ENCODE results near the gene VWA1.
"Not testable (repeated sequence)": the region's sequence is repeated elsewhere in the genome, so short reads cannot be mapped to it uniquely, and the experiment has no call there.

VWA1 gene

DNA sequence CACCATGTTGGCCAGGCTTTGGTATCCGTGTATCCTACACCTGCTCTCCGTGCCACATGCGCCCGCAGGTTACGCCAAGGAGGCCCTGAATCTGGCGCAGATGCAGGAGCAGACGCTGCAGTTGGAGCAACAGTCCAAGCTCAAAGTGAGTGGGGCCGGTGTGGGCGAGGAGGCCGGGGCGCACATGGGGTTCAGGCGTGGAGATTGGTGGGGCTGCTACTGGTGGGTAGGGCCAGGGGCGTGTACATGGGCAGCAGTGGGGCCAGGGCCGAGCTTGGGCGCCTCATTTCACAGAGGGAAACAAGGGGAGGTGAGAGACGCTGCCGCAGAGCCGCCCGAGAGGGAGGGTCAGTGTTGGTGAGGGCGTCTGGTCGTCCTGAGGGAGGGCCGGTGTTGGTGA, 41.7 kb downstream of the VWA1 start:
- peaks cover 4 to 5% of the 10 kb centered on the region in 2 experiments for H3K4me1 ChIP-seq (ENCODE audit: control insufficient read depth in 1 of 2, insufficient read depth in 1 of 2, low read depth in 1 of 2, low read length in 1 of 2)
- H3K27ac ChIP-seq, result no peak overlapping the region
- no peak overlapping the region for H3K4me3 ChIP-seq (ENCODE audit: low read depth in 1 of 2, low read length in 1 of 2)
- H3K9me3 ChIP-seq, result no peaks in the 10 kb centered on the region
- TF ChIP-seq, protein P1, sequence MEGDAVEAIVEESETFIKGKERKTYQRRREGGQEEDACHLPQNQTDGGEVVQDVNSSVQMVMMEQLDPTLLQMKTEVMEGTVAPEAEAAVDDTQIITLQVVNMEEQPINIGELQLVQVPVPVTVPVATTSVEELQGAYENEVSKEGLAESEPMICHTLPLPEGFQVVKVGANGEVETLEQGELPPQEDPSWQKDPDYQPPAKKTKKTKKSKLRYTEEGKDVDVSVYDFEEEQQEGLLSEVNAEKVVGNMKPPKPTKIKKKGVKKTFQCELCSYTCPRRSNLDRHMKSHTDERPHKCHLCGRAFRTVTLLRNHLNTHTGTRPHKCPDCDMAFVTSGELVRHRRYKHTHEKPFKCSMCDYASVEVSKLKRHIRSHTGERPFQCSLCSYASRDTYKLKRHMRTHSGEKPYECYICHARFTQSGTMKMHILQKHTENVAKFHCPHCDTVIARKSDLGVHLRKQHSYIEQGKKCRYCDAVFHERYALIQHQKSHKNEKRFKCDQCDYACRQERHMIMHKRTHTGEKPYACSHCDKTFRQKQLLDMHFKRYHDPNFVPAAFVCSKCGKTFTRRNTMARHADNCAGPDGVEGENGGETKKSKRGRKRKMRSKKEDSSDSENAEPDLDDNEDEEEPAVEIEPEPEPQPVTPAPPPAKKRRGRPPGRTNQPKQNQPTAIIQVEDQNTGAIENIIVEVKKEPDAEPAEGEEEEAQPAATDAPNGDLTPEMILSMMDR (IDR thresholded peaks at IDR 0.05), result no peak
- H3K27me3 ChIP-seq, result no peaks in the 10 kb centered on the region
- H3K36me3 ChIP-seq, result peaks cover 22% of the 10 kb centered on the region

DNA sequence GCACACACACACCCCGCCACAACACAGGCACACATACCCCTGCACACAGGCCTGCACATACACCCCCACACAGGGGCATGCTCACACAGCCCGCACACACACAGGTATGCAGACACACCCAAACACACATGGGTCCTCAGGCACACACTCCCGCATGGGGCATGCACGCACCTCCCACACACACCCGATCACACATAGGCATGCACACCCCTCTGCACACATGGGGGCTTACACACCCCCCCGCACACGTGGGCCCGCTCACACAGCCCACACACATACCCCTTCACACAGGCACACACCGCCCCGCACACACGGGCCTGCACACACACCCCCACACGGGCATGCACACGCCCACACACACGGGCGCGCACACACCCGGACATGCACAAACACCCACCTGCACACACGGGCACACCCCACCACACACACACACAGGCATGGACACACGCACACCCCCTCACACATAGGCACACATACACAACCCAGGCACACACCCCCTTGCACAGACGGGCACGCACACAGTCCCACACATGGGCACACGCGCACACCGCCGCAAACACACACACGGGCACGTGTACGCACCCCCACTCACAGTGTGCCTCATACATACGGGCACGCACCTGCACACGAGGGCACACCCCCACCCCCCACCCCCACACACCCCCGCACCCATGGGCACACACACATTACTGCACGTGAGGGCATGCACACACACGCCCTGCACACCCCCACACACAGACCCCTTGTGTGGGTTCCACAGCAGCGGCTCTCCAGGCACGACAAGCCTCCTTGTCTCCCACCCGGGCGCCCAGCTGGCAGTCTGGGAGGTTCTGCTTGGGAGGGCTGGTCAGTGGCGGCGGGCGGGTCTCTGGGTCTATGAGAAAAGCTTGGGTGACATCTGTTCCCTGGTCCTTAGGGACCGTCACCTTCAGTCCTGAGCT, 44.3 kb downstream of the VWA1 start:
- no peak overlapping the region for H3K4me3 ChIP-seq (ENCODE audit: low read depth in 1 of 2, low read length in 1 of 2)
- H3K27ac ChIP-seq, result no peak overlapping the region
- no peaks in the 10 kb centered on the region for H3K4me1 ChIP-seq (ENCODE audit: control insufficient read depth in 1 of 2, insufficient read depth in 1 of 2, low read depth in 1 of 2, low read length in 1 of 2)
- H3K9me3 ChIP-seq, result no peaks in the 10 kb centered on the region
- H3K36me3 ChIP-seq, result peaks cover 39% of the 10 kb centered on the region
- no peaks in the 10 kb centered on the region for H3K27me3 ChIP-seq
- TF ChIP-seq, protein P1 (IDR thresholded peaks at IDR 0.05), result no peak

DNA sequence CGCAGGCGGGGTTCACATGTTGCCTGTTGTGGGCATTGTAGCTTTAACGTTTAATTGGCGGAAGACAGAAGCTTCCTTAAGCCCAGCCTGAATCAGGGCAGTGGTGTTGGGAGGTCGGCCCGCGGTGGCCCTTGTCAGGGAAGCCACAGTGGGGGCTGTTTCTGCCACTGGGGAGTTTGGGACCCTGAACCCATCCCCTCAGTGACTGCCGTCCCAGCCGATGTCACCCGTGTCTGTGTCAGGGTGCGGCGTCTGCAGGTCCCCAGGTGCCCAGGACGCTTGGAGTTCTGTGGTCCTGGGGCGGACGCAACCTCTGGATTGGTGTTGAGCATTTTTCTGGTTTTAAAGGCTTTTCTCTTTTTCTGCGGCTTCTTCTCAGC, 45.0 kb downstream of the VWA1 start:
- not testable (repeated sequence) for H3K4me1 ChIP-seq (ENCODE audit: control insufficient read depth in 1 of 2, insufficient read depth in 1 of 2, low read depth in 1 of 2, low read length in 1 of 2); H3K27ac ChIP-seq; H3K9me3 ChIP-seq; H3K4me3 ChIP-seq (ENCODE audit: low read depth in 1 of 2, low read length in 1 of 2); H3K27me3 ChIP-seq
- H3K36me3 ChIP-seq, result peaks cover 43% of the 10 kb centered on the region

DNA sequence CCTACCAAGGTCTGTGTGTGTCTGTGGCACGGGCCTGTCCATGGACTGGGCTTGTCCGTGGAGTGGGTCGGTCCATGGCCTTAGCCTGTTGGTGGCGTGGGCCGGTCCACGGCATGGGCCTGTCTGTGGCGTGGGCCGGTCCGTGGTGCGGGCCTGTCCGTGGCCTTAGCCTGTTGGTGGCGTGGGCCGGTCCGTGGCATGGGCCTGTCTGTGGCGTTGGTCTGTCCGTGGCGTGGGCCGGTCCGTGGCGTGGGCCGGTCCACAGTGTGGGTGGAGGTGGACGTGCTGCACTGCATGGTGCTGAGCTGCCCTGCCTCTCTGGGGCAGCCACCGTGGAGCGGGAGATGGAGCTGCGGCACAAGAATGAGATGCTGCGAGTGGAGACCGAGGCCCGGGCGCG, 46.3 kb downstream of the VWA1 start:
- not testable (repeated sequence) for H3K27me3 ChIP-seq; H3K4me3 ChIP-seq (ENCODE audit: low read depth in 1 of 2, low read length in 1 of 2); H3K4me1 ChIP-seq (ENCODE audit: control insufficient read depth in 1 of 2, insufficient read depth in 1 of 2, low read depth in 1 of 2, low read length in 1 of 2); H3K9me3 ChIP-seq; H3K27ac ChIP-seq
- H3K36me3 ChIP-seq, result peaks cover 52% of the 10 kb centered on the region

DNA sequence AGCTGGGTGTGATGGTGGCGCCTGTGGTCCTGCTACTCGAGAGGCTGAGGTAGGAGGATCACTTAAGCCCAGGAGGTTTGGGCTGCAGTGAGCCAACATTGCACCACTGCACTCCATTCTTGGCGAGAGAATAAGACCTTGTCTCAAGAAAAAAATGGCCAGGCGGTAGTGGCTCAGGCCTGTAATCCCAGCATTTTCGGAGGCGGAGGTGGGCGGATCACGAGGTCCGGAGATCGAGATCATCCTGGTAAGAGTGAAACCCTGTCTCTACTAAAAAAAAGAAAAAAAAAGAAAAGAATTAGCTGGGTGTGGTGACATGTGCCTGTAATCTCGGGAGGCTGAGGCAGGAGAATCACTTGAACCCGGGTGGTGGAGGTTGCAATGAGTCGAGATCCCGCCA, 47.4 kb downstream of the VWA1 start:
- Histone ChIP-seq H3K27me3 (no peaks in the 10 kb centered on the region), H3K4me3 (ENCODE audit: low read depth in 1 of 2, low read length in 1 of 2) (no peak overlapping the region), H3K9me3 (no peaks in the 10 kb centered on the region), H3K4me1 (ENCODE audit: control insufficient read depth in 1 of 2, insufficient read depth in 1 of 2, low read depth in 1 of 2, low read length in 1 of 2) (no peaks in the 10 kb centered on the region), H3K36me3 (peaks cover 54% of the 10 kb centered on the region), H3K27ac (no peak overlapping the region)
- TF ChIP-seq, protein P1 (IDR thresholded peaks at IDR 0.05), result no peak

DNA sequence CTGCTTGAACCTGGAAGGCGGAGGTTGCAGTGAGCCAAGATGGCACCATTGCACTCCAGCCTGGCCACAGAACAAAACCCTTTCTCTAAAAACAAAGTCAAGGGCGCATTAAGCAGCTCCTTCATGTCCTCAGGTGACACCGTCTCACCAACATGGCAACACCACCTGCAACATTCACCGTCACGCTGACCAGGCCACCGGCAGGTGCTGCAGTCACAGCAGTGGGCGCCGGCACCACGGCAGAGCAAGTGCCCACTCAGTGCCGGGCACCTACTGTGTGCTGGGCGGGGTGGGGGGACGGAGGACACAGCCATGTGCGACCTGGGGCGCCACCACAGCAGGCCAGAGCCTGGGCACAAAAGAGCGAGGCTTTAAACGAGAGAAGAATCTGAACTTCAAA, 48.2 kb downstream of the VWA1 start:
- H3K27me3 ChIP-seq, result no peaks in the 10 kb centered on the region
- H3K9me3 ChIP-seq, result no peaks in the 10 kb centered on the region
- no peaks in the 10 kb centered on the region for H3K4me1 ChIP-seq (ENCODE audit: control insufficient read depth in 1 of 2, insufficient read depth in 1 of 2, low read depth in 1 of 2, low read length in 1 of 2)
- TF ChIP-seq, protein P1 (IDR thresholded peaks at IDR 0.05), result no peak
- peaks cover 56% of the 10 kb centered on the region for H3K36me3 ChIP-seq
- no peak overlapping the region for H3K4me3 ChIP-seq (ENCODE audit: low read depth in 1 of 2, low read length in 1 of 2)
- H3K27ac ChIP-seq, result no peak overlapping the region

DNA sequence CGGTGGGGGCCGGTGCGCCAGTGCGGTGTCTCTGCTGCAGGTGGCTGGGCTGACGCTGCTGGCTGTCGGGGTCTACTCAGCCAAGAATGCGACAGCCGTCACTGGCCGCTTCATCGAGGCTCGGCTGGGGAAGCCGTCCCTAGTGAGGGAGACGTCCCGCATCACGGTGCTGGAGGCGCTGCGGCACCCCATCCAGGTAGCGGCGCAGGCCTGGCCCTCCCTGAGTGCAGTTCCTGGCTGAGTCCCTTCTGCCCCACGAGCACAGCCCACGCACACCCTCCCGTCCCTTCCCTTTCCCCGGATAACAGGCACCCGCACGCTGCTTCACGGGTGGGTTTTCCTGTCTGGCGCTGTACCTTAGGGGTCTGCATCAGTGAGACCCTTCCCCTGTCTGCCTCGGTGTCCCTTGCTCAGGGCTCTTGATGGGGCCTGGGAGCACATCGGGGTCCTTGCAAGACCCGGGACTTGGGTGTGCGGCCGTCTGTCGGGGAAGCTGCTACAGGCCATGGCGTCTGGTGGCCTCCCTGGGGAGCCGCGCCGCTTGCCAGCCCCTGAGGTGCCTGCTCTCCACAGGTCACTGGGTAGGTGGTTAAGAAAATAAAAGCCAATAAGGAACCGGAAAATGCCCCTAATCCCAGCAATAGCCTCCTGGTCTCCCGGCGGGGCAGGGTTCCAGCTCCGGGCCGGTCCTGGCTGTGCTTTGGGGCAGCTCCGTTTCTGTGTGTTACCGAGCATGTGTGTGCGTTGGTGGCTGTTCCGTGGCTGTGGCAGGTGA, 49.7 kb downstream of the VWA1 start:
- not testable (repeated sequence) for H3K27ac ChIP-seq; H3K4me1 ChIP-seq (ENCODE audit: control insufficient read depth in 1 of 2, insufficient read depth in 1 of 2, low read depth in 1 of 2, low read length in 1 of 2); H3K9me3 ChIP-seq; H3K27me3 ChIP-seq; H3K4me3 ChIP-seq (ENCODE audit: low read depth in 1 of 2, low read length in 1 of 2)
- H3K36me3 ChIP-seq, result peaks cover 62% of the 10 kb centered on the region

DNA sequence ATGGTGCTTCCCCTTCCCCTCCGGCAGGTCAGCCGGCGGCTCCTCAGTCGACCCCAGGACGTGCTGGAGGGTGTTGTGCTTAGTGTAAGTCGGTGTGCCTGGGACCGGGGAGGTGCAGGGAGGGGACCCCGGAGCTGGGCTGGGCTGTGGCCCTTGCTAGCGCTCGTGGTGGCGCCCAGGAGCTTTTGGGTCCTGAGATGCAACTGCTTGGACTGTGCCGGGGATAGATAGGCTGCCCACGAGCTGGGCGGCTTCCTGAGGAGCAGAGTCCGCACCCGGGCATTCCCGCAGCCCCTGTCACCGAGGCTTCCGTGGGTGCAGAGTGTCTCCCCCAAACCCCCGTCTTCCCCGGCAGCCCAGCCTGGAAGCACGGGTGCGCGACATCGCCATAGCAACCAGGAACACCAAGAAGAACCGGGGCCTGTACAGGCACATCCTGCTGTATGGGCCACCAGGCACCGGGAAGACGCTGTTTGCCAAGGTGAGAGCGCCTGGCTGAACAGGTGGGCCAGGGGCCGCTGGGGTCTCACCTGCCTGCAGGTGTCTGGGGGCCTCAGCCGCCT, 50.3 kb downstream of the VWA1 start:
- not testable (repeated sequence) for H3K4me1 ChIP-seq (ENCODE audit: control insufficient read depth in 1 of 2, insufficient read depth in 1 of 2, low read depth in 1 of 2, low read length in 1 of 2); H3K27ac ChIP-seq; H3K27me3 ChIP-seq; H3K4me3 ChIP-seq (ENCODE audit: low read depth in 1 of 2, low read length in 1 of 2); H3K9me3 ChIP-seq
- H3K36me3 ChIP-seq, result peaks cover 68% of the 10 kb centered on the region
